ENCODE measurements around the gene FAM181B. TPM values are rescaled to one million over a fixed set of nuclear protein-coding genes. Genes with fewer than 3 reads are reported as not detected.
"Not testable (repeated sequence)": the region's sequence is repeated elsewhere in the genome, so short reads cannot be mapped to it uniquely, and the experiment has no call there.

FAM181B gene
- total RNA-seq, 2 experiments from 2014 or later, result not detected

DNA sequence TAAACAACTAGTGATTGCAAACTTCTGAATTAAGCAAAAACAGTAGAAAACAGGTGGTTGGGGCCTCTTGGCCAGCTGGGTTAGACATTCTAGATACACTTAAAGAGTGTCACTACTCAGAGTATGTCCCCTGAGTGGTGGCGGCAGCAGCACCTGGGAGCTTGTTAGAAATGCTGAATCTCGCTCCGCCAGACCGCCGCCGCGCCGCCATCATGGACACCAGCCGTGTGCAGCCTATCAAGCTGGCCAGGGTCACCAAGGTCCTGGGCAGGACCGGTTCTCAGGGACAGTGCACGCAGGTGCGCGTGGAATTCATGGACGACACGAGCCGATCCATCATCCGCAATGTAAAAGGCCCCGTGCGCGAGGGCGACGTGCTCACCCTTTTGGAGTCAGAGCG, 44.3 kb downstream of the FAM181B start:
- CTCF ChIA-PET, result not testable (repeated sequence)

GRCh38 chr11:82686211-82686610, 47.5 kb downstream of the FAM181B start:
- CTCF ChIA-PET, result no interaction called here
- POLR2A ChIA-PET, result no interaction called here

More for the DNA sequence above, 44.3 kb downstream of the FAM181B start:
- POLR2A ChIA-PET, result not testable (repeated sequence)

DNA sequence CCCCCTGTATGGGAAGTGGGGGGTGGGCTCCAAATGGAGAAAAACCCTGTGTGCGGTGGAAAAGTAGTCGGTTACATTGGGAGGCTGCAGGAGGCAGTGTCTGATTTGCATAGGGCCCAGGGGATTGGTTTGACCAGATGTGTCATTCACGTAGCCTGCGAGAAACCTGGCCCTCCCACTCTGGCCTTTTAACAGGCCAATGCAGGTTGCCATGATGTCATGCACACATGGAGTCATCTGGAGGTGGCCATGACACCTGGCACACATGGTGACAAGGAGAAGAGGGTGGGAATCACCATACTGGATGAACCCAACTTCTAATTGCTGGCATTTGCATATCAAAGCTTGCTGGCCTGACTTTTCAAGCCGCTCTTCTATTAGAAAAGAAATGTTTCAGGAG, 50.6 kb downstream of the FAM181B start:
- POLR2A ChIA-PET, result no interaction called here
- CTCF ChIA-PET, result no interaction called here

DNA sequence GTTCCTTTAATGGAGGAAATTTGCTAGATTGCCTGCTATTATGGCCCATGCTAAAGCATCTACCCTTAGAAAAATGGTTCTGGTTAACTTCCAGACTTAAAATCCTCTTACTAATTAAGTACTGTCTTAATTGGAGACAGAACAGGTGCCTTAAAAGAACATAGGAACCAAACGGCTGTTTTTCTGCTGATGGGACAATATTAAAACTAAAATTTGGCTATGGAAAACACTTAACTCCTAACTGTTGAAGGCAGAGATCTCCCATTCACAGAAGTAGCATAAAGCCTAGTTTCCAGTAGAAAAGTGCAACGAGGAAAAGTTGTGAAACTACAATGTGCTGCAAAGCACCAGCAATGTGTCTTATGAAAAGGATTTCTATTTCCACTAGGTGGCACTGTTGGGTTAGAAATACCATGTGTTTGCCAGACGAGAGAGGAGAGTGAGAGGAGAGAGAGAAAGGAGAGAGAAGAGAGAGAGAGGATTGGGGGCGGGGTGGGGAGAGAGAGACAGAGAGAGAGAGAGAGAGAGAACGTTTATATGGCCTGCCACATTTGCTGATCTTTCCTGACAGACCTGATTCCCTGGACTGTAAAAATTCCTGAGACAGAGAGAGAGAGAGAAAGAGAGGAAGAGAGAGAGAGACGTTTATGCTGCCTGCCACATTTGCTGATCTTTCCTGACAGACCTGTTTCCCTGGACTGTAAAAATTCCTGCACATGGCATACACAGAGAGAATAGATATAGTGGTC, 51.5 kb downstream of the FAM181B start:
- ChIA-PET CTCF (no interaction called here), POLR2A (no interaction called here)

DNA sequence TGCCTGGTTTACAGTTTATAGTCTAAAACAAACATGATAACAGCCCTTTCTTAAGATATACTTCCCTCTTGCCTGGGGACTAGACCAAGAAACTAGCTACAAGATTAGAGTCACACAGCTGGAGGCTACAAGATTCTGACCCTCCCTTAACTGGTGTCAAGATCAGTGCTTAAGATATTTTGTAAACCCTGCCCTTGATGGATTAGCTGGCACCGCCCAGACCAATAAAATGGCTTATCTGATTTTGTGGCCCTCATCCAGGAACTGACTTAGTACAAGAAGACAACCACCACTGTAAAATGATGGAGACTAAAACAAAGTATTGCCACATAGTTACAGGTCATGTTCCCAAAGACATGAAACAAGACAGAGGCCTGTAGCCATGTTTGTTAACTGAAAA, 53.4 kb downstream of the FAM181B start:
- CTCF ChIA-PET, result no interaction called here
- POLR2A ChIA-PET, result no interaction called here

Other genes with a start within 250 kb of the FAM181B start
- gene PRCP, start 166.6 kb upstream of the FAM181B start, total RNA-seq, result 10 to 100 TPM; 26.7 to 28.4 TPM
- gene DDIAS, start 167.9 kb upstream of the FAM181B start, total RNA-seq, result 10 to 100 TPM; 28.5 to 30.0 TPM